Uterus (tissue), 2 donors: Measurements from ENCODE around the gene DNAJB11.

ENCODE experiments used
- CTCF ChIP-seq, 4 experiments: fragments of 200-600 bp in 2 of 4; fragments of 450-650 bp in 2 of 4; sonication (generic) in 2 of 4; IDR thresholded peaks; one replicate each; pipeline ENCODE4 v1.5.1; 2016 to 2019; ENCODE audit warnings: antibody characterized with exemption in 4 of 4, mild to moderate bottlenecking in 2 of 4, moderate library complexity in 1 of 4
- POLR2A ChIP-seq, 2 donors: fragments of 450-650 bp; IDR thresholded peaks; one replicate each; pipeline ENCODE4 v1.6.1; 2016; ENCODE audit warnings: antibody characterized with exemption in 2 of 2, mild to moderate bottlenecking in 1 of 2, moderate library complexity in 1 of 2

- no peak for TF ChIP-seq CTCF (IDR thresholded peaks at IDR 0.05)
- TF ChIP-seq POLR2A (IDR thresholded peaks at IDR 0.05): no peak
Observed at GRCh38 chr3:186529201-186529999, 41.1 kb upstream of the DNAJB11 start.
